ENCODE results near the gene PLEK2.
"Not testable (repeated sequence)": the region's sequence is repeated elsewhere in the genome, so short reads cannot be mapped to it uniquely, and the experiment has no call there.

The PLEK2 gene

GRCh38 chr14:67416085-67416484, 4.1 kb upstream of the PLEK2 start:
- no peak overlapping the region for H3K4me3 ChIP-seq (ENCODE audit: low read depth, low read length, poor library complexity, severe bottlenecking)
- no peaks in the 10 kb centered on the region for H3K4me1 ChIP-seq (ENCODE audit: insufficient read depth, low read length, severe bottlenecking)
- H3K4me2 ChIP-seq (ENCODE audit: low read length) = no peak overlapping the region
- H3K27ac ChIP-seq (ENCODE audit: low read depth, low read length, poor library complexity, severe bottlenecking) = no peak overlapping the region
- no peak overlapping the region for H3K9ac ChIP-seq (ENCODE audit: low read length)
- no peak overlapping the region for H2AFZ ChIP-seq (ENCODE audit: low read length)
- no peaks in the 10 kb centered on the region for H3F3A ChIP-seq (ENCODE audit: insufficient read depth, low read length)
- no peaks in the 10 kb centered on the region for H3K9me3 ChIP-seq (ENCODE audit: low read length)
- TF ChIP-seq EZH2 (IDR thresholded peaks at IDR 0.05; ENCODE audit: borderline replicate concordance, low read length) (no peak), CTCF (IDR thresholded peaks at IDR 0.05; ENCODE audit: low read length) (no peak)
- H3K9me2 ChIP-seq (ENCODE audit: low read depth, low read length) = no peaks in the 10 kb centered on the region
- no peaks in the 10 kb centered on the region for H4K20me1 ChIP-seq (ENCODE audit: insufficient read depth, low read length)
- H3K36me3 ChIP-seq (ENCODE audit: insufficient read depth, low read length) = no peaks in the 10 kb centered on the region
- no peaks in the 10 kb centered on the region for H3K79me2 ChIP-seq (ENCODE audit: insufficient read depth, low read length)
- no peaks in the 10 kb centered on the region for H3K27me3 ChIP-seq (ENCODE audit: insufficient read depth, low read length)

DNA sequence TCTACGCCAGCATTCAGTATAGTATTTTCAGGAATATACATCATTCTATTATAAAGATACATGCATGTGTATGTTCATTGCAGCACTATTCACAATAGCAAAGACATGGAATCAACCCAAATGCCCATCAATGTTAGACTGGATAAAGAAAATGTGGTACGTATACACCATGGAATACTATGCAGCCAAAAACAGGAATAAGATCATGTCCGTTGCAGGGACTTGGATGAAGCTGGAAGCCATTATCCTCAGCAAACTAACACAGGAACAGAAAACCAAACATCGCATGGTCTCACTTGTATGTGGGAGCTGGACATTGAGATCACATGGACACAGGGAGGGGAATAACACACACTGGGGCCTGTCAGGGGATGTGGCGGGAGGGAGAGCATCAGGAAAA, 3.6 kb upstream of the PLEK2 start:
- H3K36me3 ChIP-seq (ENCODE audit: insufficient read depth, low read length); H3K9me3 ChIP-seq (ENCODE audit: low read length); H3K27me3 ChIP-seq (ENCODE audit: insufficient read depth, low read length); H3K79me2 ChIP-seq (ENCODE audit: insufficient read depth, low read length); H3K4me2 ChIP-seq (ENCODE audit: low read length); H3K4me1 ChIP-seq (ENCODE audit: insufficient read depth, low read length, severe bottlenecking); H4K20me1 ChIP-seq (ENCODE audit: insufficient read depth, low read length); H3F3A ChIP-seq (ENCODE audit: insufficient read depth, low read length); H2AFZ ChIP-seq (ENCODE audit: low read length); H3K9me2 ChIP-seq (ENCODE audit: low read depth, low read length); H3K9ac ChIP-seq (ENCODE audit: low read length); H3K4me3 ChIP-seq (ENCODE audit: low read depth, low read length, poor library complexity, severe bottlenecking); H3K27ac ChIP-seq (ENCODE audit: low read depth, low read length, poor library complexity, severe bottlenecking): not testable (repeated sequence)

GRCh38 chr14:67413806-67414769, 2.1 kb upstream of the PLEK2 start:
- H3K36me3 ChIP-seq (ENCODE audit: insufficient read depth, low read length) = no peaks in the 10 kb centered on the region
- no peaks in the 10 kb centered on the region for H3K9me2 ChIP-seq (ENCODE audit: low read depth, low read length)
- no peaks in the 10 kb centered on the region for H3K4me1 ChIP-seq (ENCODE audit: insufficient read depth, low read length, severe bottlenecking)
- no peak overlapping the region for H3K27ac ChIP-seq (ENCODE audit: low read depth, low read length, poor library complexity, severe bottlenecking)
- H2AFZ ChIP-seq (ENCODE audit: low read length) = no peak overlapping the region
- H3K4me3 ChIP-seq (ENCODE audit: low read depth, low read length, poor library complexity, severe bottlenecking) = no peak overlapping the region
- H3F3A ChIP-seq (ENCODE audit: insufficient read depth, low read length) = no peaks in the 10 kb centered on the region
- no peaks in the 10 kb centered on the region for H3K79me2 ChIP-seq (ENCODE audit: insufficient read depth, low read length)
- no peaks in the 10 kb centered on the region for H4K20me1 ChIP-seq (ENCODE audit: insufficient read depth, low read length)
- no peak for TF ChIP-seq EZH2 (IDR thresholded peaks at IDR 0.05; ENCODE audit: borderline replicate concordance, low read length)
- TF ChIP-seq CTCF (IDR thresholded peaks at IDR 0.05; ENCODE audit: low read length) = no peak
- H3K4me2 ChIP-seq (ENCODE audit: low read length) = no peak overlapping the region
- H3K27me3 ChIP-seq (ENCODE audit: insufficient read depth, low read length) = no peaks in the 10 kb centered on the region
- H3K9me3 ChIP-seq (ENCODE audit: low read length) = no peaks in the 10 kb centered on the region
- no peak overlapping the region for H3K9ac ChIP-seq (ENCODE audit: low read length)

DNA sequence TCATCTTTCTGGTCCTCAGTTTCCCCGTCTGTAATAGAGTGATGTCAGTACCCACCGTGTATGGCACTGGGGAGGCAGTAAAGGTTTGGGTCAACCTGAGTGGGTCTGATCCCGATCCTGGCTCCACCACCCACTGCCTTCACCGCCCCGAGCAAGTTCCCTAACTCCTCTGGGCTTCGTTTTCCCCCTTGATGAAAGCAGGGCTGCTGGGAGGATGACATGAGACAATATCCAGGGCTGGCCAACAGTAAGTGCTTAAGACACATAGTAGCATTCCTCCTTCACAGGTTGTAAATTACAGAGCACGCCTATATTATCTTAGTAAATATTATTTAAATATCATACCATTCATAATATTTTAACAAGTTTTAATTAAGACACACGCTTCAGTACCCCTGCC, 595 bp downstream of the PLEK2 start:
- H3K4me3 ChIP-seq (ENCODE audit: low read depth, low read length, poor library complexity, severe bottlenecking) = no peak overlapping the region
- no peak for TF ChIP-seq CTCF (IDR thresholded peaks at IDR 0.05; ENCODE audit: low read length)
- no peak for TF ChIP-seq EZH2 (IDR thresholded peaks at IDR 0.05; ENCODE audit: borderline replicate concordance, low read length)
- no peak overlapping the region for H3K9ac ChIP-seq (ENCODE audit: low read length)
- no peaks in the 10 kb centered on the region for H3K9me2 ChIP-seq (ENCODE audit: low read depth, low read length)
- no peaks in the 10 kb centered on the region for H3K4me1 ChIP-seq (ENCODE audit: insufficient read depth, low read length, severe bottlenecking)
- H3K9me3 ChIP-seq (ENCODE audit: low read length) = no peaks in the 10 kb centered on the region
- H3K79me2 ChIP-seq (ENCODE audit: insufficient read depth, low read length) = no peaks in the 10 kb centered on the region
- H2AFZ ChIP-seq (ENCODE audit: low read length) = no peak overlapping the region
- no peak overlapping the region for H3K4me2 ChIP-seq (ENCODE audit: low read length)
- H4K20me1 ChIP-seq (ENCODE audit: insufficient read depth, low read length) = no peaks in the 10 kb centered on the region
- H3K36me3 ChIP-seq (ENCODE audit: insufficient read depth, low read length) = no peaks in the 10 kb centered on the region
- H3F3A ChIP-seq (ENCODE audit: insufficient read depth, low read length) = no peaks in the 10 kb centered on the region
- no peak overlapping the region for H3K27ac ChIP-seq (ENCODE audit: low read depth, low read length, poor library complexity, severe bottlenecking)
- no peaks in the 10 kb centered on the region for H3K27me3 ChIP-seq (ENCODE audit: insufficient read depth, low read length)
